Measurements from ENCODE around the gene TSPAN18. TPM values are rescaled to one million over a fixed set of nuclear protein-coding genes. Genes with fewer than 3 reads are reported as not detected.

TSPAN18 gene
- total RNA-seq, 1 donor: 5.8 TPM

DNA sequence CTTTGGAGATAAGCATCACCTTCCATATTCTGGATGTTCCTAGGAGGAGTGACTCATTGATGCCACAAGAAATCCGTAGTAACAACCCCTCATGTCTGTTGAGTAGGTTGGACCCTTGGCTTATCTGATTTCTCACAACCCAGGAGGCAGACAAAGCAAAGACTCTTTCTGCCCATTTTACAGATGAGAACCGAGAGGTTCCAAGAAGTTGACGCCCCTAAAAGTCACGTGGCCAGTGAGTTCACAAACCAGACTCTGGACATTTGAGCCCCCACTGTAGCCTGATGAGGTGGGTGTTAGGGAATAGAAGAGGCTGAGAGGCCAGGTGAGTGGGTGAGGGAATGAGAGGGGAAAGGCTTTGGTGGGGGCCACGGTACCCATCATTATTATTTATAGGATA, 70.3 kb downstream of the TSPAN18 start:
- H3K27me3 ChIP-seq (ENCODE audit: insufficient read depth, low read length): peaks cover 50% of the 10 kb centered on the region

GRCh38 chr11:44797886-44798606, 71.3 kb downstream of the TSPAN18 start:
- Histone ChIP-seq H3K27ac (ENCODE audit: low read depth, low read length) (no peak overlapping the region), H3K27me3 (ENCODE audit: insufficient read depth, low read length) (peaks cover 58% of the 10 kb centered on the region), H3K9me3 (ENCODE audit: low read depth, low read length) (no peaks in the 10 kb centered on the region), H4K20me1 (ENCODE audit: insufficient read depth, low read length) (no peaks in the 10 kb centered on the region), H3K4me2 (ENCODE audit: insufficient read depth, low read length) (no peak overlapping the region), H3K79me2 (ENCODE audit: insufficient read depth, low read length) (no peaks in the 10 kb centered on the region), H2AFZ (ENCODE audit: low read length) (no peak overlapping the region), H3K4me3 (ENCODE audit: insufficient read depth, low read length) (no peak overlapping the region), H3K4me1 (ENCODE audit: insufficient read depth, low read length) (no peaks in the 10 kb centered on the region), H3K36me3 (ENCODE audit: insufficient read depth, low read length) (no peaks in the 10 kb centered on the region)
- no peak for DNase-seq (ENCODE audit: insufficient read length, low spot score, missing footprints)
- TF ChIP-seq, protein P1, sequence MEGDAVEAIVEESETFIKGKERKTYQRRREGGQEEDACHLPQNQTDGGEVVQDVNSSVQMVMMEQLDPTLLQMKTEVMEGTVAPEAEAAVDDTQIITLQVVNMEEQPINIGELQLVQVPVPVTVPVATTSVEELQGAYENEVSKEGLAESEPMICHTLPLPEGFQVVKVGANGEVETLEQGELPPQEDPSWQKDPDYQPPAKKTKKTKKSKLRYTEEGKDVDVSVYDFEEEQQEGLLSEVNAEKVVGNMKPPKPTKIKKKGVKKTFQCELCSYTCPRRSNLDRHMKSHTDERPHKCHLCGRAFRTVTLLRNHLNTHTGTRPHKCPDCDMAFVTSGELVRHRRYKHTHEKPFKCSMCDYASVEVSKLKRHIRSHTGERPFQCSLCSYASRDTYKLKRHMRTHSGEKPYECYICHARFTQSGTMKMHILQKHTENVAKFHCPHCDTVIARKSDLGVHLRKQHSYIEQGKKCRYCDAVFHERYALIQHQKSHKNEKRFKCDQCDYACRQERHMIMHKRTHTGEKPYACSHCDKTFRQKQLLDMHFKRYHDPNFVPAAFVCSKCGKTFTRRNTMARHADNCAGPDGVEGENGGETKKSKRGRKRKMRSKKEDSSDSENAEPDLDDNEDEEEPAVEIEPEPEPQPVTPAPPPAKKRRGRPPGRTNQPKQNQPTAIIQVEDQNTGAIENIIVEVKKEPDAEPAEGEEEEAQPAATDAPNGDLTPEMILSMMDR (IDR thresholded peaks at IDR 0.05; ENCODE audit: extremely low read depth, low read depth, low read length): no peak

More for the DNA sequence above, 70.3 kb downstream of the TSPAN18 start:
- H2AFZ ChIP-seq (ENCODE audit: low read length): no peak overlapping the region
- H3K27ac ChIP-seq (ENCODE audit: low read depth, low read length): no peak overlapping the region
- H3K9me3 ChIP-seq (ENCODE audit: low read depth, low read length): no peaks in the 10 kb centered on the region
- H3K4me1 ChIP-seq (ENCODE audit: insufficient read depth, low read length): no peaks in the 10 kb centered on the region
- H4K20me1 ChIP-seq (ENCODE audit: insufficient read depth, low read length): no peaks in the 10 kb centered on the region
- TF ChIP-seq, protein P1 (IDR thresholded peaks at IDR 0.05; ENCODE audit: extremely low read depth, low read depth, low read length): no peak
- H3K4me2 ChIP-seq (ENCODE audit: insufficient read depth, low read length): no peak overlapping the region
- no peak overlapping the region for H3K4me3 ChIP-seq (ENCODE audit: insufficient read depth, low read length)
- DNase-seq (ENCODE audit: insufficient read length, low spot score, missing footprints): no peak
- no peaks in the 10 kb centered on the region for H3K36me3 ChIP-seq (ENCODE audit: insufficient read depth, low read length)
- no peaks in the 10 kb centered on the region for H3K79me2 ChIP-seq (ENCODE audit: insufficient read depth, low read length)

DNA sequence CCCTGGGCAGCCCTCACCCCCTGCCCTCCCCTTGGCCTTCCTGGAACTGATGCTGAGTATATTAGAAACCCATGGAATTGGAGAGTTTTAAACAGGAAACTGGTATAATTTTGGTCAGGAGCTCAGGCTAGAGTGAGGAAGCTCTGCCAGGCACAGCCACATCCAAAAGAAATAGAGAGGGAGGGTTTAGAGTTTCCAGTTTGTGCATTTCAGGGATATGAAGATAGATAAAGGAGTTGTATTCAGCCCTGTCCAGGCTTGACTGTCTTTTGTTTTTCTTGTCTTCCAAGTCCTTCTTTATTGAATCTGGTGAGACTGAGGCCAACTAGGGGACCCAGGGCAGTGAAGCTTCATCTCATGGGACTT, 71.8 kb downstream of the TSPAN18 start:
- TF ChIP-seq, protein P1 (IDR thresholded peaks at IDR 0.05; ENCODE audit: extremely low read depth, low read depth, low read length): no peak
- peaks cover 58% of the 10 kb centered on the region for H3K27me3 ChIP-seq (ENCODE audit: insufficient read depth, low read length)
- DNase-seq (ENCODE audit: insufficient read length, low spot score, missing footprints): no peak

DNA sequence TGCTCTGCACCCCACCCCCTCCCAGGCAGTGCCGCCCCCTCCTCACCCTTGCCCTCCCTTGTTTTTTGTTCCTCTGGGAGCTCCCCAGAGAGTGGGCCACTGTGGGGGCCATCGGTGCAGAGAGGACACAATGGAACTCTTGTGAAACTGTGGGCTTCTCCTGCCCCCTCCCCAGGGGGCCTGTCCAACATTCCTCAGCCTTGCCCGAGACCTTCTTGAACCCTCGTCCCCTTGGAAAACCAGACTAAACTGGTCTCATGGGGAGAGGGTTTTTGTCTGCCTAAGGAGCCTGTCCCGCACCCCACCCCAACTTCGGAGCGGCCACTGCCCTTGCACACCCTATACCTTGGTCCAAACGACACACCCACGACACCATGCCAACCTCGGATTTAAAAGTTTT, 72.2 kb downstream of the TSPAN18 start:
- Histone ChIP-seq H3K36me3 (ENCODE audit: insufficient read depth, low read length) (no peaks in the 10 kb centered on the region), H3K9me3 (ENCODE audit: low read depth, low read length) (no peaks in the 10 kb centered on the region), H3K79me2 (ENCODE audit: insufficient read depth, low read length) (no peaks in the 10 kb centered on the region), H2AFZ (ENCODE audit: low read length) (no peak overlapping the region), H3K27me3 (ENCODE audit: insufficient read depth, low read length) (peaks cover 58% of the 10 kb centered on the region), H4K20me1 (ENCODE audit: insufficient read depth, low read length) (no peaks in the 10 kb centered on the region), H3K27ac (ENCODE audit: low read depth, low read length) (no peak overlapping the region), H3K4me2 (ENCODE audit: insufficient read depth, low read length) (no peak overlapping the region), H3K4me3 (ENCODE audit: insufficient read depth, low read length) (no peak overlapping the region), H3K4me1 (ENCODE audit: insufficient read depth, low read length) (no peaks in the 10 kb centered on the region)
- TF ChIP-seq, protein P1 (IDR thresholded peaks at IDR 0.05; ENCODE audit: extremely low read depth, low read depth, low read length): no peak
- DNase-seq (ENCODE audit: insufficient read length, low spot score, missing footprints): no peak

More for the DNA sequence above, 71.8 kb downstream of the TSPAN18 start:
- Histone ChIP-seq H3K9me3 (ENCODE audit: low read depth, low read length) (no peaks in the 10 kb centered on the region), H4K20me1 (ENCODE audit: insufficient read depth, low read length) (no peaks in the 10 kb centered on the region), H3K27ac (ENCODE audit: low read depth, low read length) (no peak overlapping the region), H2AFZ (ENCODE audit: low read length) (no peak overlapping the region), H3K79me2 (ENCODE audit: insufficient read depth, low read length) (no peaks in the 10 kb centered on the region), H3K4me2 (ENCODE audit: insufficient read depth, low read length) (no peak overlapping the region), H3K4me1 (ENCODE audit: insufficient read depth, low read length) (no peaks in the 10 kb centered on the region), H3K4me3 (ENCODE audit: insufficient read depth, low read length) (no peak overlapping the region), H3K36me3 (ENCODE audit: insufficient read depth, low read length) (no peaks in the 10 kb centered on the region)
